H9 (cell line): ENCODE results near the gene ATP8B4. TPM values are rescaled to one million over a fixed set of nuclear protein-coding genes. Genes with fewer than 3 reads are reported as not detected.

Source experiments
- DNase-seq: peaks from one replicate; pipeline ENCODE4 v3.0.0-alpha.2; 2017
- H2AFZ ChIP-seq: one replicate; pipeline ENCODE4 v1.6.1; 2013; ENCODE audit warnings: mild to moderate bottlenecking, low read length, control low read depth, moderate library complexity
- H2AK5ac ChIP-seq: 2 replicates; pipeline ENCODE4 v1.6.1; 2013; ENCODE audit warnings: low read length, control low read depth, mixed read lengths; ENCODE audit not compliant: insufficient read length
- H2BK120ac ChIP-seq: one replicate; pipeline ENCODE4 v1.6.1; 2013; ENCODE audit warnings: low read depth, mild to moderate bottlenecking, low read length, control low read depth, inconsistent platforms; ENCODE audit not compliant: poor library complexity, severe bottlenecking
- H2BK12ac ChIP-seq: 2 replicates; pipeline ENCODE4 v1.6.1; 2013; ENCODE audit warnings: low read length, control low read depth, mixed read lengths, low read depth; ENCODE audit not compliant: insufficient read length
- H2BK15ac ChIP-seq: 2 replicates; pipeline ENCODE4 v1.6.1; 2013; ENCODE audit warnings: low read depth, low read length, control low read depth
- H2BK20ac ChIP-seq: one replicate; pipeline ENCODE4 v1.6.1; 2013; ENCODE audit warnings: low read depth, mild to moderate bottlenecking, low read length, control low read depth, inconsistent platforms; ENCODE audit not compliant: poor library complexity, severe bottlenecking
- H2BK5ac ChIP-seq: 2 replicates; pipeline ENCODE4 v1.6.1; 2013; ENCODE audit warnings: low read length, control low read depth, mixed read lengths; ENCODE audit not compliant: insufficient read length
- H3K14ac ChIP-seq: 2 replicates; pipeline ENCODE4 v1.6.1; 2013; ENCODE audit warnings: low read length, control low read depth; ENCODE audit not compliant: insufficient read depth
- H3K18ac ChIP-seq: 2 replicates; pipeline ENCODE4 v1.6.1; 2013; ENCODE audit warnings: low read depth, mild to moderate bottlenecking, mixed read lengths, low read length, control low read depth; ENCODE audit not compliant: insufficient read length
- H3K23ac ChIP-seq: 2 replicates; pipeline ENCODE4 v1.6.1; 2013; ENCODE audit warnings: low read length, control low read depth, mixed read lengths, low read depth; ENCODE audit not compliant: insufficient read length
- H3K23me2 ChIP-seq: 2 replicates; pipeline ENCODE4 v1.6.1; 2013; ENCODE audit warnings: low read depth, mild to moderate bottlenecking, mixed read lengths, low read length, control low read depth; ENCODE audit not compliant: insufficient read length, poor library complexity, severe bottlenecking
- H3K27ac ChIP-seq: 2 replicates; pipeline ENCODE4 v1.5.1; 2013; ENCODE audit warnings: low read length, control low read depth, mixed read lengths, low read depth; ENCODE audit not compliant: insufficient read length
- H3K27me3 ChIP-seq: 2 replicates; pipeline ENCODE4 v1.6.1; 2013; ENCODE audit warnings: low read length, control low read depth, inconsistent platforms; ENCODE audit not compliant: insufficient read depth
- H3K4ac ChIP-seq: 2 replicates; pipeline ENCODE4 v1.6.1; 2013; ENCODE audit warnings: low read depth, mild to moderate bottlenecking, control low read depth, inconsistent platforms, low read length, moderate library complexity
- H3K4me1 ChIP-seq: 2 replicates; pipeline ENCODE4 v1.6.1; 2013; ENCODE audit warnings: low read length, control low read depth, inconsistent platforms; ENCODE audit not compliant: insufficient read depth
- H3K4me2 ChIP-seq: 2 replicates; pipeline ENCODE4 v1.6.1; 2013; ENCODE audit warnings: low read length, control low read depth, mixed read lengths; ENCODE audit not compliant: insufficient read length, insufficient read depth
- H3K56ac ChIP-seq: 2 replicates; pipeline ENCODE4 v1.6.1; 2013; ENCODE audit warnings: low read depth, mild to moderate bottlenecking, mixed read lengths, low read length, control low read depth; ENCODE audit not compliant: insufficient read length
- H3K79me1 ChIP-seq: 2 replicates; pipeline ENCODE4 v1.6.1; 2013; ENCODE audit warnings: low read depth, mild to moderate bottlenecking, moderate library complexity, low read length, control low read depth, inconsistent platforms; ENCODE audit not compliant: insufficient read depth, poor library complexity, severe bottlenecking
- H3K79me2 ChIP-seq: 2 replicates; pipeline ENCODE4 v1.6.1; 2013; ENCODE audit warnings: low read length, control low read depth, inconsistent platforms; ENCODE audit not compliant: insufficient read depth
- H3K9ac ChIP-seq: 2 replicates; pipeline ENCODE4 v1.6.1; 2013; ENCODE audit warnings: low read length, control low read depth, mixed read lengths; ENCODE audit not compliant: insufficient read length; ENCODE audit errors: extremely low read depth
- H3K9me3 ChIP-seq: one replicate; pipeline ENCODE4 v1.6.1; 2013; ENCODE audit warnings: low read depth, low read length, inconsistent platforms; ENCODE audit not compliant: control insufficient read depth
- H3T11ph ChIP-seq: one replicate; pipeline ENCODE4 v1.6.1; 2013; ENCODE audit warnings: mild to moderate bottlenecking, low read length, control low read depth, inconsistent platforms
- H4K20me1 ChIP-seq: one replicate; pipeline ENCODE4 v1.6.1; 2013; ENCODE audit not compliant: control insufficient read depth, insufficient read length, insufficient read depth
- H4K5ac ChIP-seq: 2 replicates; pipeline ENCODE4 v1.6.1; 2013; ENCODE audit warnings: low read depth, mild to moderate bottlenecking, mixed read lengths, low read length, control low read depth; ENCODE audit not compliant: insufficient read length
- H4K8ac ChIP-seq: replicated peaks from 2 replicates; pipeline ENCODE4 v1.6.1; 2013; ENCODE audit warnings: low read length, control low read depth, mixed read lengths, low read depth; ENCODE audit not compliant: insufficient read length
- H4K91ac ChIP-seq: 2 replicates; pipeline ENCODE4 v1.6.1; 2013; ENCODE audit warnings: low read depth, mild to moderate bottlenecking, moderate library complexity, mixed read lengths, low read length, control low read depth; ENCODE audit not compliant: insufficient read length
- H3K27ac Mint-ChIP-seq, 3 experiments: 2 replicates in 2 of 3; 3 replicates in 1 of 3; pipeline ENCODE4 v1.8.0; 2020 to 2021; ENCODE audit warnings: mixed read lengths in 3 of 3, mild to moderate bottlenecking in 1 of 3, moderate library complexity in 1 of 3
- H3K27me3 Mint-ChIP-seq: 2 replicates; pipeline ENCODE4 v1.8.0; 2021; ENCODE audit warnings: low read depth, mild to moderate bottlenecking, moderate library complexity, mixed read lengths
- H3K36me3 Mint-ChIP-seq, 3 experiments: 2 replicates in 2 of 3; 3 replicates in 1 of 3; pipeline ENCODE4 v1.8.0; 2020 to 2021; ENCODE audit warnings: low read depth in 3 of 3, mixed read lengths in 3 of 3; ENCODE audit not compliant: insufficient read depth in 1 of 3
- H3K4me1 Mint-ChIP-seq, 2 experiments: 2 replicates each; pipeline ENCODE4 v1.8.0; 2020; ENCODE audit warnings: mixed read lengths in 2 of 2
- H3K4me3 Mint-ChIP-seq, 2 experiments: 2 replicates in 1 of 2; 3 replicates in 1 of 2; pipeline ENCODE4 v1.8.0; 2020 to 2021; ENCODE audit warnings: mild to moderate bottlenecking in 2 of 2, mixed read lengths in 2 of 2, moderate library complexity in 1 of 2
- H3K9me3 Mint-ChIP-seq, 2 experiments: 2 replicates in 1 of 2; 3 replicates in 1 of 2; pipeline ENCODE4 v1.8.0; 2020; ENCODE audit warnings: mild to moderate bottlenecking in 2 of 2, mixed read lengths in 2 of 2, moderate library complexity in 1 of 2
- CTCF ChIP-seq: fragments of 200-600 bp; sonication (generic); conservative IDR thresholded peaks from 3 replicates; pipeline ENCODE4 v1.8.0; 2021; ENCODE audit warnings: antibody characterized with exemption, mild to moderate bottlenecking
- WGBS: extraction: QIAGEN DNeasy Blood & Tissue Kit; methylation state at CpG from one replicate; pipeline ENCODE4 v1.1.7; 2013; ENCODE audit warnings: missing lambda C conversion rate, low lambda C conversion rate, mixed read lengths; ENCODE audit not compliant: insufficient read length; ENCODE audit errors: extremely low coverage; 5-methylcytosine and 5-hydroxymethylcytosine counted together
- total RNA-seq: library from RNA; stranded (reverse); gene quantifications from 2 replicates; pipeline ENCODE4 v1.2.1, GENCODE V29; 2021

Gene ATP8B4
- total RNA-seq, 1 experiment from 2014 or later: 0.52 TPM

- no peak overlapping the region for H4K5ac ChIP-seq
- no peak overlapping the region for H4K91ac ChIP-seq
- no peak for DNase-seq
- H2AK5ac ChIP-seq: no peak overlapping the region
- H4K20me1 ChIP-seq: no peaks in the 10 kb centered on the region
- H3K18ac ChIP-seq: no peak overlapping the region
- no peak overlapping the region for H2BK12ac ChIP-seq
- no peak overlapping the region for H2BK20ac ChIP-seq
- H3K14ac ChIP-seq: no peak overlapping the region
- H3K36me3 Mint-ChIP-seq: peaks cover 0 to 6% (median 2%) of the 10 kb centered on the region in 3 experiments; a peak in 4 of 7 replicates
- H2BK5ac ChIP-seq: no peak overlapping the region
- H3K27me3 Mint-ChIP-seq: no peaks in the 10 kb centered on the region
- no peak overlapping the region for H3T11ph ChIP-seq
- H3K4ac ChIP-seq: no peak overlapping the region
- no peaks in the 10 kb centered on the region for H3K9me3 ChIP-seq
- no peak overlapping the region for H3K9ac ChIP-seq
- H3K23ac ChIP-seq: no peak overlapping the region
- no peak overlapping the region for H3K27ac ChIP-seq
- H3K23me2 ChIP-seq: no peaks in the 10 kb centered on the region
- no CpG with 5 or more reads among the region's 4 CpGs for WGBS
- H3K4me2 ChIP-seq: no peak overlapping the region
- peaks cover 7 to 8% of the 10 kb centered on the region in 2 experiments; a peak in 4 of 5 replicates for H3K9me3 Mint-ChIP-seq
- H3K79me2 ChIP-seq: no peaks in the 10 kb centered on the region
- H3K4me3 Mint-ChIP-seq: no peak overlapping the region
- H2BK15ac ChIP-seq: no peak overlapping the region
- H3K4me1 ChIP-seq: peaks cover 2% of the 10 kb centered on the region; the same call in 1 of the 2 replicates
- H3K79me1 ChIP-seq: no peaks in the 10 kb centered on the region
- no peak overlapping the region for H4K8ac ChIP-seq
- H3K56ac ChIP-seq: no peak overlapping the region
- H3K27ac Mint-ChIP-seq: no peak overlapping the region
- H2AFZ ChIP-seq: no peak overlapping the region
- no peak overlapping the region for H2BK120ac ChIP-seq
- TF ChIP-seq CTCF: no peak
- H3K4me1 Mint-ChIP-seq: peaks cover 19 to 21% of the 10 kb centered on the region in 2 experiments
- no peaks in the 10 kb centered on the region for H3K27me3 ChIP-seq
Observed at GRCh38 chr15:50126072-50126471, 7.0 kb upstream of the ATP8B4 start.
